ENCODE results near the gene NBEAL1. TPM values are rescaled to one million over a fixed set of nuclear protein-coding genes. Genes with fewer than 3 reads are reported as not detected.
A peak's percentile ranks its signal among the peaks of the same experiment; 100 is the strongest.

Gene NBEAL1
- total and polyA plus RNA-seq, 2 of the 8 experiments (the other 6 are each of a cell fraction or from before 2014, with no cell fraction given): 2.3 to 10.7 TPM

DNA sequence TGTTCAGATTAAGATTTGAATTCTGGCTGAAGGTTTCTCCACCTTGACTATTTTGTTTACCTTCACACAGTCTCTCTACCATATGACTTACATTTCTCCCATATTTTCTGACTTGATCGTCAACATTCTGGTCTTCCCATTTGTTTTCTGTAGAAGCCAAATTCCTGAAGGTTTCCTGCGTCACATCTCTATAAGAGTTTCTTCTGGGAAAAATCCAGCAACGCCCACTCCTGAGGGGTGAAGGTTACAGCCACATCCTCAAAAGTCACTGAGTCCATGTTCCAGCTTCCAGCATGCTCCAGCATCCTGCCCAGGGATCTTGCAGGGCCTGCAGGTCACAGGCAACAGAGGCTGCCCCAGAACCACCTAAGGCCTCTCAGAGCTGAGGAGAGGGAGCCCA is 47.5 kb downstream of the NBEAL1 start:
- Histone ChIP-seq H3K79me2 (ENCODE audit: control insufficient read depth in 1 of 2, insufficient read depth in 2 of 2, low read length in 2 of 2) (no peaks in the 10 kb centered on the region), H3K23ac (ENCODE audit: insufficient read length) (no peak overlapping the region), H3K14ac (ENCODE audit: insufficient read length) (no peak overlapping the region), H3K79me1 (ENCODE audit: low read depth, low read length) (no peaks in the 10 kb centered on the region), H3K56ac (replicated peaks; ENCODE audit: insufficient read length, low read depth, low read length) (no peak overlapping the region), H4K91ac (replicated peaks; ENCODE audit: insufficient read length, low read length) (no peak overlapping the region), H2BK15ac (ENCODE audit: low read length) (no peak overlapping the region), H3K27me3 (replicated peaks in 1 of 4; ENCODE audit: control insufficient read depth in 3 of 4, extremely low read depth in 1 of 4, insufficient read depth in 3 of 4, low read length in 3 of 4) (no peaks in the 10 kb centered on the region), H3K9ac (replicated peaks in 1 of 4; ENCODE audit: extremely low read depth in 1 of 4, low read depth in 3 of 4, low read length in 3 of 4) (no peak overlapping the region), H4K5ac (ENCODE audit: insufficient read length, low read depth, low read length) (no peak overlapping the region), H3K18ac (ENCODE audit: extremely low read depth, low read length) (no peak overlapping the region), H2AK5ac (ENCODE audit: low read depth, low read length) (peak overlapping the region; percentile 45; the same call in 1 of the 2 replicates), H3K9me3 (ENCODE audit: insufficient read depth in 2 of 2, low read depth in 1 of 2, low read length in 1 of 2) (peaks cover 0 to 7% of the 10 kb centered on the region in 2 experiments; a peak in 2 of 4 replicates), H3K4ac (replicated peaks; ENCODE audit: insufficient read length, low read depth, low read length) (no peak overlapping the region), H3K4me1 (replicated peaks in 1 of 4; ENCODE audit: control insufficient read depth in 3 of 4, insufficient read depth in 4 of 4, low read length in 3 of 4) (peaks cover 0 to 7% (median 3%) of the 10 kb centered on the region in 4 experiments; a peak in 3 of 7 replicates), H3K4me3 (ENCODE audit: extremely low read depth in 1 of 4, insufficient read depth in 2 of 4, low read depth in 3 of 4, low read length in 4 of 4) (no peak overlapping the region), H3K27ac (ENCODE audit: low read depth, low read length) (no peak overlapping the region), H2BK120ac (replicated peaks; ENCODE audit: low read depth, low read length) (no peak overlapping the region), H4K20me1 (replicated peaks in 1 of 2; ENCODE audit: control insufficient read depth in 1 of 2, insufficient read depth in 2 of 2, low read length in 2 of 2) (no peaks in the 10 kb centered on the region), H3K4me2 (ENCODE audit: insufficient read depth in 1 of 2, low read depth in 2 of 2, low read length in 2 of 2) (no peak overlapping the region), H2BK5ac (ENCODE audit: low read depth, low read length) (no peak overlapping the region), H2AFZ (ENCODE audit: low read length) (no peak overlapping the region), H3K36me3 (ENCODE audit: control insufficient read depth in 2 of 4, insufficient read depth in 4 of 4, low read length in 3 of 4) (peaks cover 0 to 4% (median 0%) of the 10 kb centered on the region in 4 experiments; a peak in 2 of 8 replicates), H4K8ac (ENCODE audit: extremely low read depth, insufficient read depth, low read length) (no peak overlapping the region), H2BK20ac (ENCODE audit: low read length) (no peak overlapping the region), H3K23me2 (ENCODE audit: low read depth, low read length) (no peaks in the 10 kb centered on the region), H2BK12ac (ENCODE audit: low read depth, low read length) (peak overlapping the region; percentile 63; the same call in 1 of the 2 replicates)
- ChIA-PET POLR2A (ENCODE audit: partially characterized antibody) (interaction anchor here (0.6 kb wide), 1 partner anchor 303 kb away, joined by 4 read pairs; no protein-coding TSS in a partner anchor), CTCF (ENCODE audit: partially characterized antibody) (no interaction called here)
- 79% methylated on average over 3 of the region's 3 CpGs; no CpG with 5 or more reads in 1 of the 2 experiments for WGBS, 2 experiments (ENCODE audit: extremely low coverage in 1 of 2, insufficient coverage in 1 of 2, insufficient read length in 1 of 2, insufficient replicate concordance in 2 of 2, low coverage in 1 of 2, low lambda C conversion rate in 2 of 2, missing lambda C conversion rate in 1 of 2)
- FAIRE-seq (no peak), DNase-seq (ENCODE audit: low read depth in 1 of 2, low spot score in 2 of 2) (no peak)
- TF ChIP-seq, protein P1, sequence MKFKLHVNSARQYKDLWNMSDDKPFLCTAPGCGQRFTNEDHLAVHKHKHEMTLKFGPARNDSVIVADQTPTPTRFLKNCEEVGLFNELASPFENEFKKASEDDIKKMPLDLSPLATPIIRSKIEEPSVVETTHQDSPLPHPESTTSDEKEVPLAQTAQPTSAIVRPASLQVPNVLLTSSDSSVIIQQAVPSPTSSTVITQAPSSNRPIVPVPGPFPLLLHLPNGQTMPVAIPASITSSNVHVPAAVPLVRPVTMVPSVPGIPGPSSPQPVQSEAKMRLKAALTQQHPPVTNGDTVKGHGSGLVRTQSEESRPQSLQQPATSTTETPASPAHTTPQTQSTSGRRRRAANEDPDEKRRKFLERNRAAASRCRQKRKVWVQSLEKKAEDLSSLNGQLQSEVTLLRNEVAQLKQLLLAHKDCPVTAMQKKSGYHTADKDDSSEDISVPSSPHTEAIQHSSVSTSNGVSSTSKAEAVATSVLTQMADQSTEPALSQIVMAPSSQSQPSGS (IDR thresholded peaks at IDR 0.05; ENCODE audit: low read length): no peak
- TF ChIP-seq POLR2A (IDR thresholded peaks at IDR 0.05; ENCODE audit: control extremely low read depth in 1 of 2, low read depth in 2 of 2, low read length in 2 of 2) (no peak), SIN3A (conservative IDR thresholded peaks at IDR 0.05 in 1 of 2, IDR thresholded peaks at IDR 0.05 in 1 of 2; ENCODE audit: low read depth in 1 of 2, low read length in 2 of 2) (no peak)
